Nephron (organoid): Measurements from ENCODE around the gene XPNPEP1.
A peak's percentile ranks its signal among the peaks of the same experiment; 100 is the strongest.

ENCODE experiments used
- H3K27ac Mint-ChIP-seq, 3 experiments: 2 replicates each; pipeline ENCODE4 v1.8.0; 2020; ENCODE audit warnings: mixed read lengths in 3 of 3, mild to moderate bottlenecking in 2 of 3, moderate library complexity in 1 of 3
- H3K27me3 Mint-ChIP-seq: 2 replicates; pipeline ENCODE4 v1.8.0; 2021; ENCODE audit warnings: low read depth, mild to moderate bottlenecking, moderate library complexity, mixed read lengths
- H3K36me3 Mint-ChIP-seq: 2 replicates; pipeline ENCODE4 v1.8.0; 2020; ENCODE audit warnings: low read depth, mixed read lengths
- H3K4me1 Mint-ChIP-seq: 2 replicates; pipeline ENCODE4 v1.8.0; 2020; ENCODE audit warnings: mixed read lengths
- H3K4me3 Mint-ChIP-seq, 3 experiments: 2 replicates each; pipeline ENCODE4 v1.8.0; 2020; ENCODE audit warnings: mild to moderate bottlenecking in 3 of 3, mixed read lengths in 3 of 3, moderate library complexity in 2 of 3
- H3K9me3 Mint-ChIP-seq: 2 replicates; pipeline ENCODE4 v1.8.0; 2020; ENCODE audit warnings: mixed read lengths
- CTCF ChIP-seq, 3 experiments: fragments of 200-600 bp; sonication (generic); IDR thresholded peaks; one replicate each; pipeline ENCODE4 v1.5.0; 2021; ENCODE audit warnings: antibody characterized with exemption in 3 of 3; ENCODE audit not compliant: unreplicated experiment in 3 of 3

XPNPEP1 gene

GRCh38 chr10:109922976-109923921, at the start of gene XPNPEP1:
TSS of gene XPNPEP1 (minus strand) at chr10:109923511. CDS start at chr10:109923433, 78 bp downstream.
- H3K4me3 Mint-ChIP-seq, result peak within 1 kb of the TSS; percentile 91 to 96 (median 93)
- peak within 1 kb of the TSS; percentile 80 to 95 (median 94) for H3K27ac Mint-ChIP-seq
- H3K27me3 Mint-ChIP-seq, result no peaks in the 10 kb centered on the region
- no peaks in the 10 kb centered on the region for H3K9me3 Mint-ChIP-seq
- peaks cover 54% of the 10 kb centered on the region for H3K4me1 Mint-ChIP-seq
- peaks cover 13% of the 10 kb centered on the region for H3K36me3 Mint-ChIP-seq
- TF ChIP-seq CTCF (IDR thresholded peaks at IDR 0.05; ENCODE audit: unreplicated experiment in 3 of 3), result no peak

- Mint-ChIP-seq H3K9me3 (no peaks in the 10 kb centered on the region), H3K36me3 (no peaks in the 10 kb centered on the region), H3K4me3 (no peak overlapping the region), H3K27me3 (no peaks in the 10 kb centered on the region), H3K27ac (peak overlapping the region; percentile 90 to 94 (median 91)), H3K4me1 (peaks cover 72% of the 10 kb centered on the region)
- TF ChIP-seq CTCF (IDR thresholded peaks at IDR 0.05; ENCODE audit: unreplicated experiment in 3 of 3), result no peak
Observed at GRCh38 chr10:109972372-109973001, 49.2 kb upstream of the XPNPEP1 start.

GRCh38 chr10:109971634-109972033, 48.3 kb upstream of the XPNPEP1 start:
- TF ChIP-seq CTCF (IDR thresholded peaks at IDR 0.05; ENCODE audit: unreplicated experiment in 3 of 3), result no peak
- Mint-ChIP-seq H3K27ac (peak overlapping the region; percentile 73 to 90 (median 87)), H3K4me3 (no peak overlapping the region), H3K9me3 (no peaks in the 10 kb centered on the region), H3K4me1 (peaks cover 73% of the 10 kb centered on the region), H3K36me3 (no peaks in the 10 kb centered on the region), H3K27me3 (no peaks in the 10 kb centered on the region)

GRCh38 chr10:109969760-109970346, 46.5 kb upstream of the XPNPEP1 start:
- no peaks in the 10 kb centered on the region for H3K27me3 Mint-ChIP-seq
- H3K27ac Mint-ChIP-seq, result peak overlapping the region; percentile 76 to 88 (median 77)
- TF ChIP-seq CTCF (IDR thresholded peaks at IDR 0.05; ENCODE audit: unreplicated experiment in 3 of 3), result no peak
- peaks cover 65% of the 10 kb centered on the region for H3K4me1 Mint-ChIP-seq
- H3K9me3 Mint-ChIP-seq, result no peaks in the 10 kb centered on the region
- no peak overlapping the region for H3K4me3 Mint-ChIP-seq
- no peaks in the 10 kb centered on the region for H3K36me3 Mint-ChIP-seq

- Mint-ChIP-seq H3K27me3 (no peaks in the 10 kb centered on the region), H3K4me3 (peak overlapping the region in 1 of 3 experiments; percentile 0), H3K4me1 (peaks cover 66% of the 10 kb centered on the region), H3K9me3 (no peaks in the 10 kb centered on the region), H3K27ac (peak overlapping the region; percentile 76 to 88 (median 77)), H3K36me3 (no peaks in the 10 kb centered on the region)
- no peak for TF ChIP-seq CTCF (IDR thresholded peaks at IDR 0.05; ENCODE audit: unreplicated experiment in 3 of 3)
Observed at GRCh38 chr10:109968953-109969759, 45.8 kb upstream of the XPNPEP1 start.
